ENCODE results near the gene RNASE2. TPM values are rescaled to one million over a fixed set of nuclear protein-coding genes. Genes with fewer than 3 reads are reported as not detected.

RNASE2 gene
- total RNA-seq, 2 donors from 2014 or later, result 1.1 TPM; not detected in 1

DNA sequence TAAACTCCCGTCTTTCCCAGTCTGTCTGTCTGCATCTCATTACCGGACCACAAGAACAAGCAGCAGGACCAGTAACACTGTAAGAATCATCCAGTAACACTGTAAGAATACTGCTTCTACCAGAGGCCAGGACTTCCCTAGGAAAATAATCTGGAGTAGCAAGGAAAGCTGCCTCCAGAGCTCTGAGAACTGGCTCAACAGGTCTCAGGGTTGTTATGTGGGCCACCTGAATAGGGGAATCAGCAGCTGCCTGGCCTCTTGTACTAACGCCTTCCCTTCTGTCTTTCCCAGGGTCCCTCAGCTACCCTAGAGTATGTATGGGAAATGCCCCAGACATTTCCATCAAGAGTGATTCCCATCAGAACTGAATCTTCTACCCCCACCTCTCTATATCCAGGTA lies 42.9 kb downstream of the RNASE2 start:
- DNase-seq, result peak; percentile 54
- Histone ChIP-seq H3K4me1 (peaks cover 5% of the 10 kb centered on the region), H3K27ac (peak overlapping the region; percentile 21), H3K9me3 (no peaks in the 10 kb centered on the region), H3K27me3 (no peaks in the 10 kb centered on the region), H3K9ac (ENCODE audit: low read depth in 2 of 2, low read length in 2 of 2) (peak overlapping the region in 1 of 2 donors; percentile 43), H3K4me3 (no peak overlapping the region), H3K36me3 (peaks cover 11% of the 10 kb centered on the region)
- TF ChIP-seq, protein P1, sequence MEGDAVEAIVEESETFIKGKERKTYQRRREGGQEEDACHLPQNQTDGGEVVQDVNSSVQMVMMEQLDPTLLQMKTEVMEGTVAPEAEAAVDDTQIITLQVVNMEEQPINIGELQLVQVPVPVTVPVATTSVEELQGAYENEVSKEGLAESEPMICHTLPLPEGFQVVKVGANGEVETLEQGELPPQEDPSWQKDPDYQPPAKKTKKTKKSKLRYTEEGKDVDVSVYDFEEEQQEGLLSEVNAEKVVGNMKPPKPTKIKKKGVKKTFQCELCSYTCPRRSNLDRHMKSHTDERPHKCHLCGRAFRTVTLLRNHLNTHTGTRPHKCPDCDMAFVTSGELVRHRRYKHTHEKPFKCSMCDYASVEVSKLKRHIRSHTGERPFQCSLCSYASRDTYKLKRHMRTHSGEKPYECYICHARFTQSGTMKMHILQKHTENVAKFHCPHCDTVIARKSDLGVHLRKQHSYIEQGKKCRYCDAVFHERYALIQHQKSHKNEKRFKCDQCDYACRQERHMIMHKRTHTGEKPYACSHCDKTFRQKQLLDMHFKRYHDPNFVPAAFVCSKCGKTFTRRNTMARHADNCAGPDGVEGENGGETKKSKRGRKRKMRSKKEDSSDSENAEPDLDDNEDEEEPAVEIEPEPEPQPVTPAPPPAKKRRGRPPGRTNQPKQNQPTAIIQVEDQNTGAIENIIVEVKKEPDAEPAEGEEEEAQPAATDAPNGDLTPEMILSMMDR (IDR thresholded peaks at IDR 0.05), result no peak
- intact Hi-C loops (cut with DNase I), result no loop called here

DNA sequence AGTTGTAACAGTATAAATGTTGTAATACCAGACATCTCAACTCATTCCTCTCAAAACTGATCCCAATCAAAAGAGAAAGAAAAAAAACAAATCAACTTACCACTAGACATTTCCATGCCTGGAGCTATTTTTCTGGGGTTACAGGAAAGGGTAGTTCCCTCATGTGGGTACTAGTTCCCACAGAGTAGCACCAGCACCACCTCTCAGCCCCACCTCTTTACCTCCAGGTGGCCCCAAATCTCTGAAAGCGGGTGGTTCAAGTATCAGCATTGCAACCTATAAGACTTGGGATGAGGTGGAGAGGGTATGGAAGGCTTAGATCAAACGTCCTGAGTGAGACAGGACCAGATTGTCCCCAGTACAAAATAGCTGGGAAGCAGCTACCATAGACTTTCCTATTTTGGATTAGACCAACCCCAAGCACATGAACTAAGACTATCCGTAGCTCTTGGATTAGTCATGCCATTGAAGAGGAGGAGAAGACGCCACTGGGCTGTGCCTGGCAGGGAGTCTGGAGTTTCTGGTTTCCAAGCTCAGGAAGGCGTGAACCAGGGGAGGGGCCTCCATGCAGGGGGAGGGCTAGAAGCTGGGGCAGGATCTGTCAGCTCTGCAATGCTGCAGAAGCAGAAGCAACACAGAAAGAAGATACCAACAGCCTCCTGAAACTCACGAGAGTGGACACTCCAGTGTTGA lies 43.5 kb downstream of the RNASE2 start, which contains the start of gene SLC39A2:
Gene SLC39A2, plus strand, starts transcription at position 620 of the 693 bp plus-strand sequence. CDS start 154 bp downstream, outside the sequence.
- H3K9ac ChIP-seq (ENCODE audit: low read depth in 2 of 2, low read length in 2 of 2), result peak within 1 kb of the TSS in 1 of 2 donors; percentile 43
- no peaks in the 10 kb centered on the region for H3K27me3 ChIP-seq
- peak within 1 kb of the TSS; percentile 21 for H3K27ac ChIP-seq
- peak; percentile 92 for DNase-seq
- no peaks in the 10 kb centered on the region for H3K9me3 ChIP-seq
- intact Hi-C loops (cut with DNase I), result no loop called here
- H3K4me3 ChIP-seq, result no peak within 1 kb of the TSS
- H3K4me1 ChIP-seq, result peaks cover 5% of the 10 kb centered on the region
- H3K36me3 ChIP-seq, result peaks cover 11% of the 10 kb centered on the region
- TF ChIP-seq, protein P1 (IDR thresholded peaks at IDR 0.05), result no peak

DNA sequence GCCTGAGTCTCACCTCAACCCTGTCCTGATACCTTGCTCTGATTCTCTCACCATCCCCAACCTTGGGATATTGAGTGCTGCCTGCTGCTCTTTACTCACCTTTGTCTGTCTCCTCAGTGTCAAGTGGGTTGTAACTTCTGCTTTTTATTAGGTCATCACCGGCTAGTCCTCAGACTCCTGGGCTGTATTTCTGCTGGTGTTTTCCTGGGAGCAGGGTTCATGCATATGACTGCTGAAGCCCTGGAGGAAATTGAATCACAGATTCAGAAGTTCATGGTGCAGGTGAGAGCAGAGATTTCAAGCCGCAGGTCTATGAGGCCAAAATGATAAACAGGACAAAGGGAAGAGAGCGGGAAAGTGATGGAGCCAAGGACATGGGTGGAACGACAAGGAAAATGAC lies 44.3 kb downstream of the RNASE2 start:
- intact Hi-C loops (cut with DNase I), result no loop called here
- no peak for DNase-seq
- Histone ChIP-seq H3K4me3 (no peak overlapping the region), H3K4me1 (peaks cover 5% of the 10 kb centered on the region), H3K9ac (ENCODE audit: low read depth in 2 of 2, low read length in 2 of 2) (peak overlapping the region in 1 of 2 donors; percentile 43), H3K9me3 (no peaks in the 10 kb centered on the region), H3K36me3 (peaks cover 7% of the 10 kb centered on the region), H3K27me3 (no peaks in the 10 kb centered on the region), H3K27ac (no peak overlapping the region)
- TF ChIP-seq, protein P1 (IDR thresholded peaks at IDR 0.05), result no peak

DNA sequence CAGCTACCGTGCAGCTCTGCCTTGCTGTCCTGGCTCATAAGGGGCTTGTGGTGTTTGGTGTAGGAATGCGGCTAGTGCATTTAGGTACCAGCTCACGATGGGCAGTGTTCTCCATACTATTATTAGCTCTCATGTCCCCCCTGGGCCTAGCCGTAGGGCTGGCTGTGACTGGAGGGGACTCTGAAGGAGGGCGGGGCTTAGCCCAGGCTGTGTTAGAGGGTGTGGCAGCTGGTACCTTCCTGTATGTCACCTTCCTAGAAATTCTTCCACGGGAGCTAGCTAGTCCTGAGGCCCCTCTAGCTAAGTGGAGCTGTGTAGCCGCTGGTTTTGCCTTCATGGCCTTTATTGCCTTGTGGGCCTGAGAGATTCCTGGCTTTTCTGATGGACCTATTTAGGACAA lies 45.9 kb downstream of the RNASE2 start:
- no peak overlapping the region for H3K4me3 ChIP-seq
- no peak overlapping the region for H3K27ac ChIP-seq
- no peaks in the 10 kb centered on the region for H3K36me3 ChIP-seq
- no peaks in the 10 kb centered on the region for H3K9me3 ChIP-seq
- peaks cover 4% of the 10 kb centered on the region for H3K4me1 ChIP-seq
- H3K27me3 ChIP-seq, result no peaks in the 10 kb centered on the region
- intact Hi-C loops (cut with DNase I), result no loop called here
- peak; percentile 60 for DNase-seq
- TF ChIP-seq, protein P1 (IDR thresholded peaks at IDR 0.05), result no peak
- peak overlapping the region in 1 of 2 donors; percentile 48 for H3K9ac ChIP-seq (ENCODE audit: low read depth in 2 of 2, low read length in 2 of 2)

DNA sequence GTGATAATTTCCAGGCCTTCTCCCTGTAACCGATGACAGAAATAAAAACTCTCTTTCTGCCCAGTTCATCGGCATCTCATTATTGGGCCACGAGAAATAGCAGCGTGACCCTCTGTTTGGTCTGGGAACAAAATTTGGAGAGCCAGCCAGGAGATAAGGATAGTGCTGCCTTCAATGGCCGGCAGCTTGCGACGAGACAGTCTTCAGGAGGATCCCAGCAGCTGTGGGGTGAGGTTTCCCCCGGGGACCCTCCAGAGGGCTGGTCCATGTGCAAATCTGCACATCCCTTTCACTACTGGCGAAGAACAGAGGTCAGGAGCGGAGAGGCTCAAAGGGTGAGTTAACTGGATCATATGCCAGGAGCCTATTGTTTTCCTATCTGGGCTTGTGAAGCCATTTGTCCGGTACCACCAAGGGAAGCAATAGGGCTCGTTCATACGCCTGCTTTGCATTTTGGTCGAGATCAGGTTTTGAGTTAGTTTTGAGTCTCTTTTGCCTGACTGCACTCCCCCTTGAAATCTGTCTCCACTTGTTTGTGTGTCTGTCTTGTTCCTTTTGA lies 48.6 kb downstream of the RNASE2 start:
- TF ChIP-seq, protein P1 (IDR thresholded peaks at IDR 0.05), result no peak
- H3K27me3 ChIP-seq, result no peaks in the 10 kb centered on the region
- no peak overlapping the region for H3K27ac ChIP-seq
- no peak for DNase-seq
- no peaks in the 10 kb centered on the region for H3K9me3 ChIP-seq
- intact Hi-C loops (cut with DNase I), result no loop called here
- H3K36me3 ChIP-seq, result no peaks in the 10 kb centered on the region
- H3K4me1 ChIP-seq, result no peaks in the 10 kb centered on the region
- H3K9ac ChIP-seq (ENCODE audit: low read depth in 2 of 2, low read length in 2 of 2), result peak overlapping the region in 1 of 2 donors; percentile 55
- no peak overlapping the region for H3K4me3 ChIP-seq

Other genes with a start within 250 kb of the RNASE2 start
- not detected for gene EDDM3A, start 209.6 kb upstream of the RNASE2 start, total RNA-seq
- gene EDDM3B, start 187.1 kb upstream of the RNASE2 start, total RNA-seq, result not detected
- gene RNASE6, start 174.2 kb upstream of the RNASE2 start, total RNA-seq, result 1 to 10 TPM; 3.4 to 6.8 TPM
- 100 to 1,000 TPM; 189 to 244 TPM for gene RNASE1, start 152.6 kb upstream of the RNASE2 start, total RNA-seq
- not detected for gene RNASE3, start 64.1 kb upstream of the RNASE2 start, total RNA-seq
- 10 to 100 TPM; 59.6 to 79.3 TPM for gene METTL17, start 34.5 kb downstream of the RNASE2 start, total RNA-seq
- 1 to 10 TPM; 1.2 to 3.0 TPM for gene SLC39A2, start 43.8 kb downstream of the RNASE2 start, total RNA-seq
- gene NDRG2, start 69.6 kb downstream of the RNASE2 start, total RNA-seq, result 100 to 1,000 TPM; 136 to 171 TPM
- under 1 TPM in 1 of 2 donors, not detected in 1; 0.94 TPM for gene TPPP2, start 74.7 kb downstream of the RNASE2 start, total RNA-seq
- not detected for gene RNASE13, start 79.3 kb downstream of the RNASE2 start, total RNA-seq
- gene RNASE7, start 86.9 kb downstream of the RNASE2 start, total RNA-seq, result under 1 TPM; 0.16 to 0.30 TPM
- not detected for gene RNASE8, start 102.3 kb downstream of the RNASE2 start, total RNA-seq
- gene ARHGEF40, start 114.8 kb downstream of the RNASE2 start, total RNA-seq, result 10 to 100 TPM; 49.5 to 66.9 TPM
- 10 to 100 TPM; 44.0 to 79.6 TPM for gene ZNF219, start 143.2 kb downstream of the RNASE2 start, total RNA-seq
- gene TMEM253, start 145.6 kb downstream of the RNASE2 start, total RNA-seq, result 10 to 100 TPM; 28.8 to 48.3 TPM
- gene OR5AU1, start 200.6 kb downstream of the RNASE2 start, total RNA-seq, result not detected